Caco-2 (cell line): ENCODE results near the gene GRM3. TPM values are rescaled to one million over a fixed set of nuclear protein-coding genes. Genes with fewer than 3 reads are reported as not detected.

Experiments used
- BruUV-seq: library from RNA; stranded (reverse); fragments of 400-500 nt; replicated peaks from 2 replicates; lab custom pipeline; 2021; lab: Mats Ljungman, UMichigan
- CTCF ChIA-PET: fragments of 300-600 bp; sonication (Branson Sonifier 250); formaldehyde crosslinking; loops from one replicate; lab custom pipeline; 2022; ENCODE audit warnings: antibody characterized with exemption; lab: Charles Lee
- POLR2A ChIA-PET: fragments of 300-600 bp; sonication (Branson Sonifier 250); formaldehyde crosslinking; loops from one replicate; lab custom pipeline; 2022; ENCODE audit warnings: antibody characterized with exemption; lab: Charles Lee
- DNase-seq, 2 experiments: peaks; one replicate each; pipeline versions ENCODE4 v3.0.0 to v3.0.0-alpha.2; 2020 to 2022
- H3K27me3 ChIP-seq: replicated peaks from 2 replicates; pipeline ENCODE4 v1.6.0; 2011; ENCODE audit warnings: low read length; ENCODE audit not compliant: control insufficient read depth, insufficient read depth
- H3K36me3 ChIP-seq: 2 replicates; pipeline ENCODE4 v1.5.1; 2011; ENCODE audit warnings: low read length; ENCODE audit not compliant: control insufficient read depth, insufficient read depth
- H3K4me1 ChIP-seq: fragments of 250-450 bp; sonication (Bioruptor Pico); 2 replicates; pipeline ENCODE4 v1.5.1; 2020; ENCODE audit warnings: mild to moderate bottlenecking
- H3K4me3 ChIP-seq: 2 replicates; pipeline ENCODE4 v1.5.1; 2011; ENCODE audit warnings: low read depth, mild to moderate bottlenecking, control low read depth, low read length
- H3K9me3 ChIP-seq: fragments of 250-450 bp; sonication (Bioruptor Pico); 2 replicates; pipeline ENCODE4 v1.5.1; 2020; ENCODE audit warnings: mild to moderate bottlenecking, moderate library complexity
- H3K27ac Mint-ChIP-seq: one replicate; pipeline ENCODE4 v1.8.0; 2022; ENCODE audit warnings: mixed read lengths; ENCODE audit not compliant: unreplicated experiment
- H3K27me3 Mint-ChIP-seq: one replicate; pipeline ENCODE4 v1.8.0; 2022; ENCODE audit warnings: mixed read lengths; ENCODE audit not compliant: insufficient read depth, unreplicated experiment
- H3K36me3 Mint-ChIP-seq: one replicate; pipeline ENCODE4 v1.8.0; 2022; ENCODE audit warnings: mild to moderate bottlenecking, mixed read lengths; ENCODE audit not compliant: insufficient read depth, unreplicated experiment
- H3K4me1 Mint-ChIP-seq: one replicate; pipeline ENCODE4 v1.8.0; 2022; ENCODE audit warnings: low read depth, mixed read lengths; ENCODE audit not compliant: unreplicated experiment
- H3K4me3 Mint-ChIP-seq: one replicate; pipeline ENCODE4 v1.8.0; 2022; ENCODE audit warnings: mild to moderate bottlenecking, moderate library complexity, mixed read lengths; ENCODE audit not compliant: unreplicated experiment
- H3K9me3 Mint-ChIP-seq: one replicate; pipeline ENCODE4 v1.8.0; 2022; ENCODE audit warnings: mixed read lengths; ENCODE audit not compliant: unreplicated experiment
- intact Hi-C: fragments of 100-400 bp; cut with micrococcal nuclease; formaldehyde crosslinking; loops from one replicate; pipeline ENCODE4 v1.10.0; 2022; ENCODE audit not compliant: unreplicated experiment
- total RNA-seq: library from RNA; stranded (reverse); gene quantifications from 2 replicates; pipeline ENCODE4 v1.2.3, GENCODE V29; 2022
- TF ChIP-seq, protein P1 (sequence below), 2 experiments: fragments of 200-600 bp in 1 of 2; IDR thresholded peaks; 1 replicate in 1 of 2; 2 replicates in 1 of 2; pipeline versions ENCODE4 v1.5.1 to v1.8.0; 2011 to 2022; ENCODE audit warnings: antibody characterized with exemption in 1 of 2, control low read depth in 1 of 2, inconsistent platforms in 1 of 2, low read depth in 1 of 2, low read length in 1 of 2, mild to moderate bottlenecking in 1 of 2, moderate library complexity in 1 of 2; ENCODE audit not compliant: insufficient read depth in 1 of 2, severe bottlenecking in 1 of 2, unreplicated experiment in 1 of 2

The GRM3 gene
- total RNA-seq, 1 experiment from 2014 or later: not detected

DNA sequence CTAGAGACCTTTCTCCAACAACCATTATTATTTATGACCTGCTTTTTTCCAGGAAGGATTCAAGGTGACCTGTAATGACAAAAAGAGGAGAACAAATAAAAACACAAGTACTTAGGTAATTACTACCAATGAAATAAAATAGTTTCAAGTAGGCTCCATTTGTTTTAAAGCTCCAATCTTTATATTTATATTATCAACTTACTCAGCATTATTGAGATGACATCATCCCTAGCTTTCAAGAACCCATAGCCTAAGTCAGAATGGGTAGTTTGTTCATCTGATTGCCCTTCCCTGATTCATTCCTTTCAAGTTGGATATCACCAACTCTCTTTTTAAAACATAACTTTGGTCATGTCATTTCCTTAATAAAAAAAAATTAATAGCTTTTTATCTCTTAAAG, 131.5 kb downstream of the GRM3 start:
- DNase-seq: no peak
- POLR2A ChIA-PET: no interaction called here
- TF ChIP-seq, protein P1, sequence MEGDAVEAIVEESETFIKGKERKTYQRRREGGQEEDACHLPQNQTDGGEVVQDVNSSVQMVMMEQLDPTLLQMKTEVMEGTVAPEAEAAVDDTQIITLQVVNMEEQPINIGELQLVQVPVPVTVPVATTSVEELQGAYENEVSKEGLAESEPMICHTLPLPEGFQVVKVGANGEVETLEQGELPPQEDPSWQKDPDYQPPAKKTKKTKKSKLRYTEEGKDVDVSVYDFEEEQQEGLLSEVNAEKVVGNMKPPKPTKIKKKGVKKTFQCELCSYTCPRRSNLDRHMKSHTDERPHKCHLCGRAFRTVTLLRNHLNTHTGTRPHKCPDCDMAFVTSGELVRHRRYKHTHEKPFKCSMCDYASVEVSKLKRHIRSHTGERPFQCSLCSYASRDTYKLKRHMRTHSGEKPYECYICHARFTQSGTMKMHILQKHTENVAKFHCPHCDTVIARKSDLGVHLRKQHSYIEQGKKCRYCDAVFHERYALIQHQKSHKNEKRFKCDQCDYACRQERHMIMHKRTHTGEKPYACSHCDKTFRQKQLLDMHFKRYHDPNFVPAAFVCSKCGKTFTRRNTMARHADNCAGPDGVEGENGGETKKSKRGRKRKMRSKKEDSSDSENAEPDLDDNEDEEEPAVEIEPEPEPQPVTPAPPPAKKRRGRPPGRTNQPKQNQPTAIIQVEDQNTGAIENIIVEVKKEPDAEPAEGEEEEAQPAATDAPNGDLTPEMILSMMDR (IDR thresholded peaks at IDR 0.05; ENCODE audit: insufficient read depth in 1 of 2, low read depth in 1 of 2, low read length in 1 of 2, severe bottlenecking in 1 of 2, unreplicated experiment in 1 of 2): no peak
- intact Hi-C loops: no loop called here
- Mint-ChIP-seq H3K36me3 (no peaks in the 10 kb centered on the region), H3K27ac (no peak overlapping the region), H3K9me3 (no peaks in the 10 kb centered on the region), H3K4me3 (no peak overlapping the region), H3K4me1 (no peaks in the 10 kb centered on the region), H3K27me3 (peaks cover 7% of the 10 kb centered on the region)
- no peaks in the 10 kb centered on the region for H3K4me1 ChIP-seq
- H3K27me3 ChIP-seq: no peaks in the 10 kb centered on the region
- BruUV-seq: no TSS peak
- CTCF ChIA-PET: no interaction called here
- H3K4me3 ChIP-seq: no peak overlapping the region
- H3K9me3 ChIP-seq: no peaks in the 10 kb centered on the region
- no peaks in the 10 kb centered on the region for H3K36me3 ChIP-seq

GRCh38 chr7:86776136-86776535, 132.4 kb downstream of the GRM3 start:
- H3K36me3 ChIP-seq: no peaks in the 10 kb centered on the region
- Mint-ChIP-seq H3K4me1 (no peaks in the 10 kb centered on the region), H3K9me3 (no peaks in the 10 kb centered on the region), H3K4me3 (no peak overlapping the region), H3K27ac (no peak overlapping the region), H3K27me3 (peaks cover 7% of the 10 kb centered on the region), H3K36me3 (no peaks in the 10 kb centered on the region)
- no peaks in the 10 kb centered on the region for H3K4me1 ChIP-seq
- ChIA-PET POLR2A (no interaction called here), CTCF (no interaction called here)
- no peak for DNase-seq
- TF ChIP-seq, protein P1 (IDR thresholded peaks at IDR 0.05; ENCODE audit: insufficient read depth in 1 of 2, low read depth in 1 of 2, low read length in 1 of 2, severe bottlenecking in 1 of 2, unreplicated experiment in 1 of 2): no peak
- BruUV-seq: no TSS peak
- no peaks in the 10 kb centered on the region for H3K27me3 ChIP-seq
- intact Hi-C loops: no loop called here
- H3K9me3 ChIP-seq: no peaks in the 10 kb centered on the region
- H3K4me3 ChIP-seq: no peak overlapping the region

DNA sequence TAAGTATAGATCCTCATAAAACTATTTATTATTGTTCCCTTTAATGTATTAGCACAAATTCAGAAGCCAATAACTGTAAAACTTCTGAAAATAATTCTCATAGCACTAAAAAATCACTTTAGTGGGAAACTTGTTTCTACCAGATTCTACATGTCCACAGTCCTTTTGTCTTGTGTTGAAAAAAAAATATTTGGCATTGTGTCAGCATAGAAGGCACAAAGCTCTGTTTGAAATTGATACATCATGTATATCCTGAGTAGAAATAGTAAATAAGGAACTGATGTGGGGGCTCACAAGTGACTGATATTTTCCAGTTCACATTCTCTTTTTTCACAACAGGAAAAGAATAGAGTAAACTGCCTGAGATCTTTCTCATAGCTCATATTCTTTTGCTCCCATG, 134.6 kb downstream of the GRM3 start:
- Histone ChIP-seq H3K27me3 (no peaks in the 10 kb centered on the region), H3K9me3 (no peaks in the 10 kb centered on the region), H3K4me1 (no peaks in the 10 kb centered on the region), H3K36me3 (no peaks in the 10 kb centered on the region), H3K4me3 (no peak overlapping the region)
- Mint-ChIP-seq H3K9me3 (no peaks in the 10 kb centered on the region), H3K36me3 (no peaks in the 10 kb centered on the region), H3K27me3 (peaks cover 9% of the 10 kb centered on the region), H3K4me3 (no peak overlapping the region), H3K4me1 (no peaks in the 10 kb centered on the region), H3K27ac (no peak overlapping the region)
- ChIA-PET CTCF (no interaction called here), POLR2A (no interaction called here)
- BruUV-seq: no TSS peak
- DNase-seq: no peak
- intact Hi-C loops: no loop called here
- TF ChIP-seq, protein P1 (IDR thresholded peaks at IDR 0.05; ENCODE audit: insufficient read depth in 1 of 2, low read depth in 1 of 2, low read length in 1 of 2, severe bottlenecking in 1 of 2, unreplicated experiment in 1 of 2): no peak
